Activated CD4-positive, alpha-beta T cell treated with anti-CD3 and anti-CD28 coated beads, Interleukin-2, amount 50 U/mL, for 48 hours (primary cell): ENCODE data around the gene TRIM49B.
"Not testable (repeated sequence)": the region's sequence is repeated elsewhere in the genome, so short reads cannot be mapped to it uniquely, and the experiment has no call there.

Experiments
- DNase-seq, 2 experiments: peaks; one replicate each; pipeline ENCODE4 v3.0.0-alpha.2; 2020

TRIM49B gene, protein sequence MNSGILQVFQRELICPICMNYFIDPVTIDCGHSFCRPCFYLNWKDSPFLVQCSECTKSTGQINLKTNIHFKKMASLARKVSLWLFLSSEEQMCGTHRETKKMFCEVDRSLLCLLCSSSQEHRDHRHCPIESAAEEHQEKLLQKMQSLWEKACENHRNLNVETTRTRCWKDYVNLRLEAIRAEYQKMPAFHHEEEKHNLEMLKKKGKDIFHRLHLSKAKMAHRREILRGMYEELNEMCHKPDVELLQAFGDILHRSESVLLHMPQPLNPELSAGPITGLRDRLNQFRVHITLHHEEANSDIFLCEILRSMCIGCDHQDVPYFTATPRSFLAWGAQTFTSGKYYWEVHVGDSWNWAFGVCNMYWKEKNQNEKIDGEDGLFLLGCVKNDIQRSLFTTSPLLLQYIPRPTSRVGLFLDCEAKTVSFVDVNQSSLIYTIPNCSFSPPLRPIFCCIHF

DNA sequence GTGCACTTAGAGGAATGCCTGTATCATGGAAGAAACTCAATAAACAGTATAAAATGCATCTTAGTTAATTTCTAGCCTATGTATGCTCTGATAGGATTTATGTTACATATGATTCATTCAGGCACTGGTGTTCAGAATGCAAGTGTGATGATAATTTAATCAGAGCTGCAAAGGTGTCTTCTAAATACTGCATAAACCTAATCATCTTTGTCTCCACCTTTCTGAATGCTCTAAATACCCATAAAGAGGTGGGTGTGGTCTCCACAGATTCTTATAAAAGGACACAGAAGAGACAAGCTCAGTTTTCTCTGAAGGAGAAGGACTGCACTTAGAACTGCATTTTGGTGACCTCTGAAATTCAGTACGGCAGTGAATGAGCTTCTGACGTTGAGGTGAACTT, at the start of gene TRIM49B:
TSS of gene TRIM49B (plus strand) at position 301 of the 400 bp plus-strand sequence. CDS start 2,777 bp downstream, outside the sequence.
- DNase-seq: not testable (repeated sequence)

DNA sequence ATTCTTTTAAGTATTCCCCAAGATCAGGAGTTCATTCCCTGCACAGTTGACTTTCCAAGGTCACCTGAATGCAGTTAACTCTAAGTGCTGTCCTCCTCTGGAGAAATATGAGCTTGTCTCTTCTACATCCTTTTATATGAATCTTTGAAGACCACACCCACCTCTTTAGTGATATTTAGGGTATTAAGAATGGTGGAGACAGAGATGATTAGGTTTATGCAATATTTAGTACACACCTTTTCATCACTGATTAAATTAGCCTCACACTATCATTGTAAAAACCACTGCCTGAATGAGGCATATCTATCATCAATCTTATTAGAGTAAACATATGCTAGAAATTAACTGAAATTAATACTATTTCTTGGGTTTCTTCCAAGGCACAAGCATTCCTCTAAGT, 44.8 kb upstream of the TRIM49B start, which contains the start of gene TRIM51G:
TSS of gene TRIM51G (minus strand) at position 101 of the 400 bp plus-strand sequence. CDS start 2,190 bp downstream, outside the sequence.
- not testable (repeated sequence) for DNase-seq

DNA sequence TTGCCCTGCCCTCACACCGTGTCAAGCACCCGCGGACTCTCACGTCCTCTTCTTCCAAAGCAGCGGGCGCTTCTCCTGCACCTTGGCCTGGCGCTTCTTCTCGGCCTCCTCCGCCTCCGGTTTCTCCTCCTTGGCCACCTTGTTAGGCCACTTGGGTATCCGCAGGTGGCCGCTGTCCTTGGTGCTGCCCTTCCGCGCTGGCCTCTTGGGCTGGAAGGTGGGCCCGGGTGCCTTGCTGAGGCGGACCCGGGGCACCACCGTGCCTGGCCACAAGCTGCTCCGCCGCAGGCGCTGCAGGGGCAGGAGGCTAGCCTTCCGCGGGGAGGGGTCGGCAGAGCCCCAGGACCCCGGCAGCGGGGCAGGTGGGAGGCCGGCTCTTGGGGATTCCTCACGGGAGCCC, 19.6 kb downstream of the TRIM49B start:
- DNase-seq: not testable (repeated sequence)

DNA sequence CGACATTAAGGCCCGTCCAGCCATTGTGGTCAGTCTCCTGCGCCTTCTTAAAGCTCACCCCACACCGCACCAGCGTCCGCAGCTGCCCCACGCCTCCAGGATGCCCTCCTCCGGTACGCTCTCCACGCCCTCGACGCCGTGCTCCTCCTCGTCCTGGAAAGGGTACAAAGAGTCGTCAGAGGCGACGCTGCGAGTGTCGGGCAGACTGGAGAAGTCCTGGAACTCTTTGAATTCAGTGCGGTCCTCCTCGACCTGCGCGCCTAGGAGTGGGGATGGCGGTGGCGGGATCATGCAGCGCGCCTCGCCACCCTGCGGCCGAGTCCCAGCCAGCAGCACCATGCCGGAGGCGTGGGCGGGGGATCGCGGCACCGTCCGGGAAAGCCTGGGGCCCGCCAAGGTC, 21.2 kb downstream of the TRIM49B start:
- not testable (repeated sequence) for DNase-seq

DNA sequence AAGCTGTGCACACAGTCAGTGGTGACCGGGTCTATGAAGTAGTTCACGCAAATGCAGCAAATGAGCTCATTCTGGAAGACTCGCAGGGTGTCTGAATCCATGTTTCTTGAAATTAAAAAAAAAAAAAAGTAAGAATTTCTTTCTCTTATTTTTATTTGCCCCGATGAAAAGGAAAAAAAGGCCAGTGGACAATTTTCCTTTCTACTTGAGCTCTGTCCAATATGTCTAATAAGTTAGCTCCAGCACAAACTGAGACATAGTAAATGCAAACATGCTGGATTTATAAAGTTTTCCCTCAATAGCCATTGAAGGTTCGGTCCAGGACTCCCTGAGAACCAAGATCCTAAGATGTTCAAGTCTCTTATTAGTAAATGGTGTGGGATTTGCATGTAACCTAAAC, 30.4 kb downstream of the TRIM49B start, which contains the start of gene TRIM64C:
TSS of gene TRIM64C (minus strand) at position 101 of the 400 bp plus-strand sequence. CDS start at position 101, 0 bp downstream.
- not testable (repeated sequence) for DNase-seq

DNA sequence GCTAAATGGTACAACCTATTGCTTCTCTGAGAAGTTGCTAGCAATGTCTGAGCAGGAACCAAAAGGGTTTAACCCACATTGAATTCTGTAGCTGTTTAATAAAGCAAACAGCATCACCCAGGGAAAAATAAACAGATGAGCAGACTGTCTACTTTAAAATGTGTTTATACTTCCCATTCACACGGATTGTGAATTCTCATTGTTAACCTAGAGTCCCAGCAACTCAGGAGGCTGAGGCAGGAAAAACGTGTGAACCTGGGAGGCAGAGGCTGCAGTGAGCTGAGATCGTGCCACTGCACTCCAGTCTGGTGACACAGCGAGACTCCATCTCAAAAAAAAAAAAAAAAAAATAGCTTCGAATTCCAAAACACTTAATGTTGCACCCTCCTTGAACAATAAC, 41.3 kb downstream of the TRIM49B start:
- not testable (repeated sequence) for DNase-seq
